CD4-positive, alpha-beta T cell (primary cell): ENCODE measurements around the gene TSHZ2. TPM values are rescaled to one million over a fixed set of nuclear protein-coding genes. Genes with fewer than 3 reads are reported as not detected.

Experiments
- ATAC-seq: fragments of 200-7000 bp; cut with Tn5 transposase; one replicate; pipeline ENCODE4 v1.10.0; 2022; ENCODE audit warnings: mild to moderate bottlenecking; ENCODE audit not compliant: poor library complexity
- CTCF ChIA-PET: fragments of 350-600 bp; sonication (Branson Sonifier 250); formaldehyde crosslinking; loops from one replicate; lab custom pipeline; 2021; ENCODE audit warnings: antibody characterized with exemption, inconsistent platforms; lab: Charles Lee
- POLR2A ChIA-PET: fragments of 350-600 bp; sonication (Branson Sonifier 250); formaldehyde crosslinking; loops from one replicate; lab custom pipeline; 2021; ENCODE audit warnings: antibody characterized with exemption, inconsistent platforms; lab: Charles Lee
- DNase-seq, 14 experiments: peaks; one replicate each; pipeline ENCODE4 v3.0.0-alpha.2; 2013 to 2020; ENCODE audit warnings: mixed read lengths in 2 of 14
- H3K27ac ChIP-seq, 2 donors: one replicate each; pipeline versions ENCODE4 v1.5.1 to v1.7.0; 2013; ENCODE audit warnings: low read length in 2 of 2, low read depth in 1 of 2, mild to moderate bottlenecking in 1 of 2
- H3K27me3 ChIP-seq, 2 experiments: 1 replicate in 1 of 2; 2 replicates in 1 of 2; pipeline versions ENCODE4 v1.6.1 to v1.7.0; 2013; ENCODE audit warnings: low read length in 2 of 2, control low read depth in 1 of 2, mild to moderate bottlenecking in 1 of 2, moderate library complexity in 1 of 2; ENCODE audit not compliant: insufficient read depth in 2 of 2, control insufficient read depth in 1 of 2
- H3K36me3 ChIP-seq: one replicate; pipeline ENCODE4 v1.6.1; 2013; ENCODE audit warnings: low read length, control low read depth; ENCODE audit not compliant: insufficient read depth
- H3K4me1 ChIP-seq: one replicate; pipeline ENCODE4 v1.6.1; 2013; ENCODE audit warnings: low read length, control low read depth; ENCODE audit not compliant: insufficient read depth
- H3K4me3 ChIP-seq: one replicate; pipeline ENCODE4 v1.5.1; 2013; ENCODE audit warnings: mild to moderate bottlenecking, low read length, moderate library complexity
- H3K9me3 ChIP-seq, 2 experiments: 1 replicate in 1 of 2; 2 replicates in 1 of 2; pipeline versions ENCODE4 v1.6.1 to v1.7.0; 2013; ENCODE audit warnings: low read length in 2 of 2, mild to moderate bottlenecking in 2 of 2, control low read depth in 1 of 2, moderate library complexity in 1 of 2; ENCODE audit not compliant: control insufficient read depth in 1 of 2, insufficient read depth in 1 of 2
- H3K27ac Mint-ChIP-seq: one replicate; pipeline ENCODE4 v1.8.0; 2020; ENCODE audit warnings: mixed read lengths
- H3K27me3 Mint-ChIP-seq: one replicate; pipeline ENCODE4 v1.8.0; 2021; ENCODE audit warnings: mixed read lengths
- H3K36me3 Mint-ChIP-seq: one replicate; pipeline ENCODE4 v1.8.0; 2021; ENCODE audit warnings: low read depth, mixed read lengths
- H3K4me1 Mint-ChIP-seq: one replicate; pipeline ENCODE4 v1.8.0; 2021; ENCODE audit warnings: low read depth, mixed read lengths
- H3K4me3 Mint-ChIP-seq: one replicate; pipeline ENCODE4 v1.8.0; 2020; ENCODE audit warnings: mild to moderate bottlenecking, mixed read lengths
- H3K9me3 Mint-ChIP-seq: one replicate; pipeline ENCODE4 v1.8.0; 2020; ENCODE audit warnings: mixed read lengths
- intact Hi-C, 2 experiments: fragments of 100-400 bp; cut with DNase I in 1 of 2; cut with micrococcal nuclease in 1 of 2; formaldehyde crosslinking; loops; one replicate each; pipeline versions ENCODE4 v1.15.1 to v1.9.0; 2023 to 2025; cut with DNase I, micrococcal nuclease
- total RNA-seq, 174 experiments: library from RNA in 2 of 174; stranded (reverse) in 2 of 174; gene quantifications; one replicate each; pipeline ENCODE4 v1.2.3 and lab custom pipeline; 2021 to 2026
- TF ChIP-seq, protein P1 (sequence below): fragments of 200-600 bp; IDR thresholded peaks from one replicate; pipeline ENCODE4 v1.8.0; 2022; ENCODE audit warnings: antibody characterized with exemption, mild to moderate bottlenecking

Gene TSHZ2
- total RNA-seq, 2 experiments from 2014 or later: 26.1 to 27.4 TPM

DNA sequence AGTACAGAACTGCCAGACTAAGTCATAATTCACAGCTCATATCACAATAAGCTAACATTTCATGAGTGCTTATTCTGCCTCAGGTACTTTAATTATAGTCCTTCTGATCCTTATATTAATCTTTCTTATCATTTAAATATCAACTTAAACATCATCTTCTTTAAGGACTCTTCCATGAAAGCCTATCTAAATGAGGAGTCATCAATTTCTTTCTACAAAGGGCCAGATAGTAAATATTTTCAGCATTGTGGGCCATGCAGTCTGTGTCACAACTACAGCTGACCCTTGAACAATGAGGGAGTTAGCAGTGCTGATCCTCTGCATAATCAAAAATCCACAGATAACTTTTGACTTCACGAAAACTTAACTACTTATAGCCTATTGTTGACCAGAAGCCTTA is 306.4 kb downstream of the TSHZ2 start:
- H3K4me3 Mint-ChIP-seq: no peak overlapping the region
- no peak overlapping the region for H3K27ac Mint-ChIP-seq
- H3K9me3 Mint-ChIP-seq: no peaks in the 10 kb centered on the region
- intact Hi-C loops: no loop called here
- no peaks in the 10 kb centered on the region for H3K27me3 ChIP-seq
- no peaks in the 10 kb centered on the region for H3K36me3 Mint-ChIP-seq
- H3K27ac ChIP-seq: no peak overlapping the region
- ATAC-seq: no peak
- no peaks in the 10 kb centered on the region for H3K9me3 ChIP-seq
- H3K4me1 ChIP-seq: no peaks in the 10 kb centered on the region
- ChIA-PET POLR2A (interaction anchor here (0.6 kb wide), 1 partner anchor 112 kb away, joined by 3 read pairs; no protein-coding TSS in a partner anchor), CTCF (no interaction called here)
- H3K4me1 Mint-ChIP-seq: no peaks in the 10 kb centered on the region
- DNase-seq: no peak
- TF ChIP-seq, protein P1, sequence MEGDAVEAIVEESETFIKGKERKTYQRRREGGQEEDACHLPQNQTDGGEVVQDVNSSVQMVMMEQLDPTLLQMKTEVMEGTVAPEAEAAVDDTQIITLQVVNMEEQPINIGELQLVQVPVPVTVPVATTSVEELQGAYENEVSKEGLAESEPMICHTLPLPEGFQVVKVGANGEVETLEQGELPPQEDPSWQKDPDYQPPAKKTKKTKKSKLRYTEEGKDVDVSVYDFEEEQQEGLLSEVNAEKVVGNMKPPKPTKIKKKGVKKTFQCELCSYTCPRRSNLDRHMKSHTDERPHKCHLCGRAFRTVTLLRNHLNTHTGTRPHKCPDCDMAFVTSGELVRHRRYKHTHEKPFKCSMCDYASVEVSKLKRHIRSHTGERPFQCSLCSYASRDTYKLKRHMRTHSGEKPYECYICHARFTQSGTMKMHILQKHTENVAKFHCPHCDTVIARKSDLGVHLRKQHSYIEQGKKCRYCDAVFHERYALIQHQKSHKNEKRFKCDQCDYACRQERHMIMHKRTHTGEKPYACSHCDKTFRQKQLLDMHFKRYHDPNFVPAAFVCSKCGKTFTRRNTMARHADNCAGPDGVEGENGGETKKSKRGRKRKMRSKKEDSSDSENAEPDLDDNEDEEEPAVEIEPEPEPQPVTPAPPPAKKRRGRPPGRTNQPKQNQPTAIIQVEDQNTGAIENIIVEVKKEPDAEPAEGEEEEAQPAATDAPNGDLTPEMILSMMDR: no peak
- H3K27me3 Mint-ChIP-seq: no peaks in the 10 kb centered on the region
- H3K4me3 ChIP-seq: no peak overlapping the region
- no peaks in the 10 kb centered on the region for H3K36me3 ChIP-seq

DNA sequence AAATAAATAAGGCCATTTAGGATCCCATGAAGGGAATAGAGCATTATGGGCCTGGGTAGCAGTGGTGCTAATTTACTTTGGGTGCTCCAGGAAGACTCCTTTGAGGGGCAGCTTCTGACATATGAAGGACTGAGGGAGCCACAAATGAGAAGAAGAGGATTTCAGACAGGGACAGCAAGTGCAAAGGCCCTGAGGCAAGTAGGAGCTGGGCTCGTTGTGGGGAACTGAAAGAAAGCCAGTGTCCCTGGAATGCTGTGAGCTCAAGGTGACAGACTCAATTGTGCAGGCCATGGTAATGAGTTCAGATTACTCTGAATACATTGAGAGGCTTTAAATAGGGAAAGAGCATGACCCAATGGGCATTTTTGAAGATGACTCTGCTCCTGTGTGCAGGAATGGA is 307.6 kb downstream of the TSHZ2 start:
- Mint-ChIP-seq H3K27me3 (no peaks in the 10 kb centered on the region), H3K4me3 (no peak overlapping the region), H3K4me1 (no peaks in the 10 kb centered on the region), H3K27ac (no peak overlapping the region), H3K9me3 (no peaks in the 10 kb centered on the region), H3K36me3 (no peaks in the 10 kb centered on the region)
- intact Hi-C loops: no loop called here
- no peak overlapping the region for H3K4me3 ChIP-seq
- TF ChIP-seq, protein P1: no peak
- DNase-seq (no peak), ATAC-seq (no peak)
- no peak overlapping the region for H3K27ac ChIP-seq
- ChIA-PET POLR2A (no interaction called here), CTCF (no interaction called here)
- H3K9me3 ChIP-seq: no peaks in the 10 kb centered on the region
- H3K4me1 ChIP-seq: no peaks in the 10 kb centered on the region
- H3K27me3 ChIP-seq: no peaks in the 10 kb centered on the region
- no peaks in the 10 kb centered on the region for H3K36me3 ChIP-seq

DNA sequence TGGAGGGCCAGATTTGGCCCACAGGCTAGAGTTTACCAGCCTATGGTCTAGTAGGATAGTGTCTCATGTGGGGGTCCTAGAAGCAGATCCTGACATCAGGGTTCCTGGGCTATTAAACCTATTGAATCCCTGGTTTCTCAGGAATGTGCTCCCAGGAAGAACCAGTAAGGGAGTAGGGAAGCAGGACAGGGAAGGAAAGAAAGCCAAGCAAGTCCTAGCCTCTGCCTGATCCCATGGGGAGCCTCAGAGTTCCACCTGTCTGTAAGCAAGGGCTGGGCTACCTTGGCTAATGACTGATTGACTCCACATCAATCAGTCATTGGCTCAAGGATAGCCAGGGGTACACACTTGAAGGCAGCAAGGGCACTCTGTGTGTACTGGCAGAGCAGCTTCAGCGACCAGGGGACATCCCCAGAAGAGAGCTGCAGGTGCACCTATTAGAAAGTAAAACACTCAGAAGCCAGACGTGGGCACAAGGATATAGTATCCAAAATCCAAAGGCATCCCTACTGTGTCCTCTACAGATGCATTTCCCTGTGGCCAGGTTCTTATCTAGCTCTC is 309.5 kb downstream of the TSHZ2 start:
- no peak for DNase-seq
- H3K27me3 Mint-ChIP-seq: no peaks in the 10 kb centered on the region
- Histone ChIP-seq H3K27me3 (no peaks in the 10 kb centered on the region), H3K9me3 (no peaks in the 10 kb centered on the region), H3K4me1 (no peaks in the 10 kb centered on the region), H3K4me3 (no peak overlapping the region), H3K27ac (no peak overlapping the region), H3K36me3 (no peaks in the 10 kb centered on the region)
- H3K4me1 Mint-ChIP-seq: no peaks in the 10 kb centered on the region
- TF ChIP-seq, protein P1: no peak
- H3K27ac Mint-ChIP-seq: no peak overlapping the region
- H3K36me3 Mint-ChIP-seq: no peaks in the 10 kb centered on the region
- no peak for ATAC-seq
- CTCF ChIA-PET: no interaction called here
- no peak overlapping the region for H3K4me3 Mint-ChIP-seq
- H3K9me3 Mint-ChIP-seq: no peaks in the 10 kb centered on the region
- POLR2A ChIA-PET: no interaction called here
- intact Hi-C loops: no loop called here
